Epithelial cell of proximal tubule (primary cell): ENCODE data around the gene CDY1. TPM values are rescaled to one million over a fixed set of nuclear protein-coding genes. Genes with fewer than 3 reads are reported as not detected.
"Not testable (repeated sequence)": the region's sequence is repeated elsewhere in the genome, so short reads cannot be mapped to it uniquely, and the experiment has no call there.

ENCODE experiments used
- DNase-seq: peaks from one replicate; pipeline ENCODE4 v3.0.0-alpha.2; 2011; ENCODE audit warnings: low read depth
- H3K4me3 ChIP-seq: 2 replicates; pipeline ENCODE4 v1.5.1; 2011; ENCODE audit warnings: low read depth, mild to moderate bottlenecking, low read length
- total RNA-seq: library from RNA; depleted of rRNA; stranded (reverse); fragments of >200 nt; gene quantifications from 2 replicates; pipeline ENCODE4 v1.2.3, GENCODE V29; 2015

Gene CDY1
- not detected in 2 replicates for total RNA-seq

- DNase-seq, H3K4me3 ChIP-seq: not testable (repeated sequence)
Observed at GRCh38 chrY:25621817-25622216, at the start of gene CDY1. CDY1 (plus strand) TSS chrY:25622117; CDS start chrY:25622443, 326 bp downstream.

DNA sequence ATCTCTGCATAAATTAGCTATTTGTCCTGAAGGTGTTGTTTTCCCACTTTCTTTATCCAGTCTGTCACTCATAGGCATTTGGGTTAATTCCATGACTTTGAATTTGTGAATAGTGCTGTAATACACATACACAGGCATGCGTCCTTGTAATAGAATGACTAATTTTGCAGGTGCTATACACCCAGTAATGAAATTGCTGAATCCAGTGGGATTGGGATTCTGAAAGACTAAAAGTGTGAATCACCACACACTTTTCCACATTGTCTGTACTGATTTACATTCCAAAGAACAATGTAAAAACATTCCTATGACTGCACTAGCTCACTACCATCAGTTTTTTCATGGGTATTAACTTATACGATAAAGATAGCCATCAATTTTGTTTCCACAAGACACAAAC lies 28.6 kb upstream of the CDY1 start:
- H3K4me3 ChIP-seq, DNase-seq: not testable (repeated sequence)

- not testable (repeated sequence) for H3K4me3 ChIP-seq, DNase-seq
Observed at GRCh38 chrY:25620209-25620608, 1.7 kb upstream of the CDY1 start.

GRCh38 chrY:25626524-25626923 lies 4.6 kb downstream of the CDY1 start:
- DNase-seq, H3K4me3 ChIP-seq: not testable (repeated sequence)

- DNase-seq, H3K4me3 ChIP-seq: not testable (repeated sequence)
Observed at GRCh38 chrY:25630383-25631112, 8.6 kb downstream of the CDY1 start.

DNA sequence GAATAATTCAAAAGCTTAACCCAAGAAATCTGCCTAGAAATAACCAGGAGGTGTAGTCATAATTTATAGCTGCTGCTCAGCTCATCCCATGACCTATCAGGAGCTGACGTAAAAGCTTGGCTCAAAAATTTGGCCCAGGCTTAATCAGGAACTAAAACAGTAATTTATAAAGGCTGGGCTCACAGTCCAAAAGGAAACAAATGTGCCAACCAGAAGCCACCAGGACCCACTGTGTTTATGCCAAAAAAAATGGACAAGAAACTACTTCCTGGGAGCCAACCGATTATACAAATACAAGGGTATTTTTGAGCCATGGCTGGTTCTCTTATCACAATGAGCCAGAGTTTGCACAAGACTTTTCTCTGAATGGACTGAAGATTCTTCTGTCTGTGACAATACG lies 17.9 kb downstream of the CDY1 start:
- H3K4me3 ChIP-seq, DNase-seq: not testable (repeated sequence)

- H3K4me3 ChIP-seq, DNase-seq: not testable (repeated sequence)
Observed at GRCh38 chrY:25643024-25643915, 21.4 kb downstream of the CDY1 start.
